Prostate gland (tissue), 2 donors: Measurements from ENCODE around the gene ZRANB3.

Source experiments
- POLR2A ChIP-seq: fragments of 450-650 bp; IDR thresholded peaks from one replicate; pipeline ENCODE4 v1.6.1; 2016; ENCODE audit warnings: antibody characterized with exemption, mild to moderate bottlenecking
- TF ChIP-seq, protein P1 (sequence below), 4 experiments: fragments of 200-600 bp in 2 of 4; fragments of 450-650 bp in 2 of 4; sonication (generic) in 2 of 4; IDR thresholded peaks; 1 replicate in 3 of 4; 2 replicates in 1 of 4; pipeline ENCODE4 v1.5.1; 2016 to 2019; ENCODE audit warnings: antibody characterized with exemption in 4 of 4, mild to moderate bottlenecking in 2 of 4, moderate library complexity in 2 of 4

DNA sequence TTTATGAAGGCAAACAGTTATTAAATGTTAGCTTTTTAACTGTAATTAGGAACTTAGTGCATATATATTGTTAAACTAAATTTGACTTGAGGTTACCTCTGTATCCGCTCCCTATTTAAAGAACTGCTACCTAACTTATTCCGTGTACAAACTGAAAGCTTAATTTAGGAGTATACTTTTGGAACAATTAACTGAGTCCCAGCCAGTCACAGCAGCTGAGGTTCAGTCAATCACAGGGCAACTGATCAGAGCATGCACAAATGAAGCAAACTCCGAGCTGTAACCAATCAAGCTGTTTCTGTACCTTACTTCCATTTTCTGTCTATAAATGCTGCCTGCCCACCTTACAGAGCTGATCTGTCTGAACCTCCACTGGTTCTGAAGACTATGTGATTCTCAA is 417.7 kb downstream of the ZRANB3 start:
- TF ChIP-seq, protein P1, sequence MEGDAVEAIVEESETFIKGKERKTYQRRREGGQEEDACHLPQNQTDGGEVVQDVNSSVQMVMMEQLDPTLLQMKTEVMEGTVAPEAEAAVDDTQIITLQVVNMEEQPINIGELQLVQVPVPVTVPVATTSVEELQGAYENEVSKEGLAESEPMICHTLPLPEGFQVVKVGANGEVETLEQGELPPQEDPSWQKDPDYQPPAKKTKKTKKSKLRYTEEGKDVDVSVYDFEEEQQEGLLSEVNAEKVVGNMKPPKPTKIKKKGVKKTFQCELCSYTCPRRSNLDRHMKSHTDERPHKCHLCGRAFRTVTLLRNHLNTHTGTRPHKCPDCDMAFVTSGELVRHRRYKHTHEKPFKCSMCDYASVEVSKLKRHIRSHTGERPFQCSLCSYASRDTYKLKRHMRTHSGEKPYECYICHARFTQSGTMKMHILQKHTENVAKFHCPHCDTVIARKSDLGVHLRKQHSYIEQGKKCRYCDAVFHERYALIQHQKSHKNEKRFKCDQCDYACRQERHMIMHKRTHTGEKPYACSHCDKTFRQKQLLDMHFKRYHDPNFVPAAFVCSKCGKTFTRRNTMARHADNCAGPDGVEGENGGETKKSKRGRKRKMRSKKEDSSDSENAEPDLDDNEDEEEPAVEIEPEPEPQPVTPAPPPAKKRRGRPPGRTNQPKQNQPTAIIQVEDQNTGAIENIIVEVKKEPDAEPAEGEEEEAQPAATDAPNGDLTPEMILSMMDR (IDR thresholded peaks at IDR 0.05): no peak
- TF ChIP-seq POLR2A: no peak
